Measurements from ENCODE around the gene CNNM4.

GRCh38 chr2:96844405-96844808 is 83.7 kb downstream of the CNNM4 start:
- no peak for TF ChIP-seq SP1 (IDR thresholded peaks at IDR 0.05)
- TF ChIP-seq CTCF (IDR thresholded peaks at IDR 0.05; ENCODE audit: low read depth, low read length, missing input control) = no peak
- no peak for TF ChIP-seq REST (IDR thresholded peaks at IDR 0.05)
- no peak for TF ChIP-seq RAD21 (IDR thresholded peaks at IDR 0.05)
